Mesothelial cell of epicardium (in vitro differentiated cells): ENCODE data around the gene TBXAS1. TPM values are rescaled to one million over a fixed set of nuclear protein-coding genes. Genes with fewer than 3 reads are reported as not detected.

Source experiments
- DNase-seq, 2 experiments: peaks; one replicate each; pipeline ENCODE4 v3.0.0; 2021; ENCODE audit warnings: low spot score in 2 of 2; ENCODE audit not compliant: unreplicated experiment in 2 of 2
- H3K27ac Mint-ChIP-seq: 2 replicates; pipeline ENCODE4 v1.8.0; 2021; ENCODE audit warnings: mixed read lengths
- H3K27me3 Mint-ChIP-seq: 2 replicates; pipeline ENCODE4 v1.8.0; 2021; ENCODE audit warnings: low read depth, mixed read lengths
- H3K36me3 Mint-ChIP-seq: 2 replicates; pipeline ENCODE4 v1.8.0; 2021; ENCODE audit warnings: mixed read lengths
- H3K4me1 Mint-ChIP-seq: 2 replicates; pipeline ENCODE4 v1.8.0; 2021; ENCODE audit warnings: mixed read lengths
- H3K4me3 Mint-ChIP-seq: 2 replicates; pipeline ENCODE4 v1.8.0; 2021; ENCODE audit warnings: mild to moderate bottlenecking, moderate library complexity, mixed read lengths
- H3K9me3 Mint-ChIP-seq: 2 replicates; pipeline ENCODE4 v1.8.0; 2021; ENCODE audit warnings: mixed read lengths
- total RNA-seq: library from RNA; stranded (reverse); gene quantifications from 3 replicates; pipeline ENCODE4 v1.2.1, GENCODE V29; 2021
- TF ChIP-seq, protein P1 (sequence below): fragments of 200-600 bp; sonication (generic); IDR thresholded peaks from one replicate; pipeline ENCODE4 v1.5.0; 2021; ENCODE audit warnings: antibody characterized with exemption; ENCODE audit not compliant: unreplicated experiment

TBXAS1 gene
- total RNA-seq, 1 donor from 2014 or later: 3.1 TPM

DNA sequence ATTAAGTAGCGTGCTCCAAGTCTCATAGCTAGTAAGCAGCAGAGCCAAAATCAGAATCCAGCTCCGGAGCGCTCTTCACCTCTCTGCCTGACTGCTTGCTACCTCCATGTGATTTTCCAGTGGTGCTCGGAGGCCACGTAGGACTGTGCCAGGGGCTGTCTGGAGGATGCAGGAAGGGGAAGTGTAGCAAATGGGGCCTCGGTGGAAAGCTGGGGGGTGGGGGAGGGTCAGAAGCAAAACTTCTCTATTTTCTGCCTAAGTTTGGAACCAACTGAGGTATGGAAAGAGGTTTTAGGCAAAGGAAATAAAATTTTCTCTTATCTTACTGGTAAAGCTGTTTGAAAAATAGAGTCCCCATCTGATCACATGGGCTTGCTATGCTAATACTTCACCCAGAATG lies 108.7 kb downstream of the TBXAS1 start:
- Mint-ChIP-seq H3K4me1 (no peaks in the 10 kb centered on the region), H3K4me3 (no peak overlapping the region), H3K36me3 (no peaks in the 10 kb centered on the region), H3K27ac (no peak overlapping the region), H3K9me3 (no peaks in the 10 kb centered on the region), H3K27me3 (peaks cover 18% of the 10 kb centered on the region)
- no peak for DNase-seq
- TF ChIP-seq, protein P1, sequence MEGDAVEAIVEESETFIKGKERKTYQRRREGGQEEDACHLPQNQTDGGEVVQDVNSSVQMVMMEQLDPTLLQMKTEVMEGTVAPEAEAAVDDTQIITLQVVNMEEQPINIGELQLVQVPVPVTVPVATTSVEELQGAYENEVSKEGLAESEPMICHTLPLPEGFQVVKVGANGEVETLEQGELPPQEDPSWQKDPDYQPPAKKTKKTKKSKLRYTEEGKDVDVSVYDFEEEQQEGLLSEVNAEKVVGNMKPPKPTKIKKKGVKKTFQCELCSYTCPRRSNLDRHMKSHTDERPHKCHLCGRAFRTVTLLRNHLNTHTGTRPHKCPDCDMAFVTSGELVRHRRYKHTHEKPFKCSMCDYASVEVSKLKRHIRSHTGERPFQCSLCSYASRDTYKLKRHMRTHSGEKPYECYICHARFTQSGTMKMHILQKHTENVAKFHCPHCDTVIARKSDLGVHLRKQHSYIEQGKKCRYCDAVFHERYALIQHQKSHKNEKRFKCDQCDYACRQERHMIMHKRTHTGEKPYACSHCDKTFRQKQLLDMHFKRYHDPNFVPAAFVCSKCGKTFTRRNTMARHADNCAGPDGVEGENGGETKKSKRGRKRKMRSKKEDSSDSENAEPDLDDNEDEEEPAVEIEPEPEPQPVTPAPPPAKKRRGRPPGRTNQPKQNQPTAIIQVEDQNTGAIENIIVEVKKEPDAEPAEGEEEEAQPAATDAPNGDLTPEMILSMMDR: no peak

DNA sequence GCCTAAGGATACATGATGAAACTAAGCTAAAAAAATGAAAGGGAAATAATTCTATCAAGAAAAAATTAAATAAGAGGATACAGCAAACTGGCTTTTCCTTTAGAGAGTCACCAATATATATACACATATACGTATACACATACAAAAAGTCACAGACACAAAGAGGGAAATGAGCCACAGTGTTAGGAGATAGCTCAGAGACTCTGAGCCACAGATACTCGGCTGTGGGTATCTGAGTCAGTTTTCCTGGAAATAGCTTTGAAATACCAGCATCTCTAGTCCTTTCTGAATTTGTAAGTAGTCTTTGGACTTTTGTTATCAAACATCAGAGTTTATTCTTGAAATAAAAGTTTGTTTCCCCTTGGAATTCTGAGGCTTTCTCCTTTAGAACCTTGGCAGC lies 111.8 kb downstream of the TBXAS1 start:
- TF ChIP-seq, protein P1: no peak
- no peak overlapping the region for H3K4me3 Mint-ChIP-seq
- H3K9me3 Mint-ChIP-seq: peaks cover 8% of the 10 kb centered on the region
- H3K27ac Mint-ChIP-seq: no peak overlapping the region
- H3K4me1 Mint-ChIP-seq: no peaks in the 10 kb centered on the region
- H3K27me3 Mint-ChIP-seq: peaks cover 29% of the 10 kb centered on the region
- no peak for DNase-seq
- H3K36me3 Mint-ChIP-seq: no peaks in the 10 kb centered on the region

DNA sequence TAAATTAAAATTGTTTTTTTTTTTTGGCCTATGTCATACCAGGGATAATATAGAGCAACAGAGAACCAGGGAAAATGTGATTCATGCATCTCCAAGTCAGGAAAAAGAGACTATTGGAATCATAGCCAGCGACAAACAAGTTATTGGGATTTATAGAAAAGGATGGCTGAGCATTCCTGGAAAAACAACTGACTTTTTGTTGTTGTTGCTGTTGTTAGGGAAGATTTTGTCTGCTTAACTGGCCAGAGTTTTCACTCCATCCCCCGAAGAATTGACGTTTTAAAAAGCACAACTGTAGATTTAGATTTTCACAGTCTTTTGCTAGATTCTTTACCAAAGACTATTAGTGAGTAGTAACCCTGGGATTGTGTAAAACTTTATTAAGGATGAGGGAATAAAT lies 112.4 kb downstream of the TBXAS1 start:
- peaks cover 27% of the 10 kb centered on the region for H3K27me3 Mint-ChIP-seq
- DNase-seq: no peak
- TF ChIP-seq, protein P1: no peak
- H3K36me3 Mint-ChIP-seq: no peaks in the 10 kb centered on the region
- H3K9me3 Mint-ChIP-seq: peaks cover 12% of the 10 kb centered on the region
- no peaks in the 10 kb centered on the region for H3K4me1 Mint-ChIP-seq
- H3K27ac Mint-ChIP-seq: no peak overlapping the region
- no peak overlapping the region for H3K4me3 Mint-ChIP-seq

DNA sequence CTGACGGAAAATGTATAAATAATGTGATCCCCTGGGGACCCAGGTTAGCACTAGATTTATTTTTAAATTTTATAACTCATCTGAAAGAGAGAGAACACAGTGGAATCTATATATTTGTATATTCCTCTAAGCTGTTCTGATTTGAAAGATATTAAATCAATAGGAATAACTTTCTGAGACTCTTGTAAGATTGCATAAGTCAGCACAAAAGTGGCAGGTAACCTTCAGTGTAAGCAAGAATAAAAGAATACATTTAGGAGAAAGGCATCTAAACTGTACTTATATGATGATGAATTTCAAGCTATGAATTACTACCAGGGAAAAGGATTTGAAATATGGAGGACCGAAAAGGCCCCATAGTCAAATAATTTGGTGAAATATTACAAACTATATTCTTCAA lies 112.8 kb downstream of the TBXAS1 start:
- Mint-ChIP-seq H3K27me3 (peaks cover 27% of the 10 kb centered on the region), H3K4me1 (no peaks in the 10 kb centered on the region), H3K36me3 (no peaks in the 10 kb centered on the region), H3K27ac (no peak overlapping the region), H3K9me3 (peaks cover 16% of the 10 kb centered on the region), H3K4me3 (no peak overlapping the region)
- TF ChIP-seq, protein P1: no peak
- no peak for DNase-seq

DNA sequence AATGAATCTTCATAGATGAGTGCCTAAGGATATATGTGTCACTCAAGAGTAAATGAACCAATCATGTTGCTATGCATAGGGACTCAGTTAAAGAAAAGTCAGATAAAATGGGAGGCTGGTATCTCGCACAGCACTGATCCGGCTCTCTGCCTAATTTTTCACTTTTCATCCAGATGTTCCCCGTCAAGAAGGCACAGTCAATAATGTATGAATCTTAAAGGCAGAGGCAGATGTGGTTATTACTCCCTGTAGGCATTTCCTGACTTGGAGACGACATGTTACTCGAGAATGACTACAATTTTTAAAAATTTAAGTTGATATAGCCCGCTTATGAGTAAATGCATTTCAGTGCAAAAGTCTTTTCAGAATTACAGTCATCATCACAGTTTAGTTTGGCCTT lies 113.6 kb downstream of the TBXAS1 start:
- TF ChIP-seq, protein P1: no peak
- H3K27me3 Mint-ChIP-seq: peaks cover 27% of the 10 kb centered on the region
- no peaks in the 10 kb centered on the region for H3K36me3 Mint-ChIP-seq
- H3K4me3 Mint-ChIP-seq: no peak overlapping the region
- H3K4me1 Mint-ChIP-seq: no peaks in the 10 kb centered on the region
- H3K27ac Mint-ChIP-seq: no peak overlapping the region
- H3K9me3 Mint-ChIP-seq: peaks cover 20% of the 10 kb centered on the region
- no peak for DNase-seq

DNA sequence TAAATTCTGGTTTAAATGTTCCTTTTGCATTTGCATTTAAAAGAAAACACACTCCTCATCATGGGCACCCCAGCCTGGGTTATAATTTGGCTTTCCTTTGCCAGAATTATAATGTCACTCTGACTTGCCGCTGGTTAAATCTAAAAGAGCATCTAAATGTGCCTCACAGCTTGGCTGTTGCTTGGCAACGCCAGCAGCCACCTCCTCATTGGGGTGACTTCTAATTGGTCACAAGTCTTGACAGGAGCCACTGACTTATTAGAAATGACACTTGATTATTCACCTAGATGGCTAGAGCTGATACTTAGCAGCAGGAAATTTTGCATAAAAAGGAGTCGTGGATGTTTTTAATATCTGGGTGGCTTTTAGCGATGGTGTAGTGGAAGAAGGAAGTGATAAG lies 114.3 kb downstream of the TBXAS1 start:
- Mint-ChIP-seq H3K4me3 (no peak overlapping the region), H3K4me1 (no peaks in the 10 kb centered on the region), H3K27me3 (peaks cover 27% of the 10 kb centered on the region), H3K9me3 (peaks cover 20% of the 10 kb centered on the region), H3K27ac (no peak overlapping the region), H3K36me3 (no peaks in the 10 kb centered on the region)
- TF ChIP-seq, protein P1: no peak
- no peak for DNase-seq
